ENCODE measurements around the gene GRAMD1A.

- no peak for TF ChIP-seq POLR2A (IDR thresholded peaks at IDR 0.05)
- TF ChIP-seq, protein P1, sequence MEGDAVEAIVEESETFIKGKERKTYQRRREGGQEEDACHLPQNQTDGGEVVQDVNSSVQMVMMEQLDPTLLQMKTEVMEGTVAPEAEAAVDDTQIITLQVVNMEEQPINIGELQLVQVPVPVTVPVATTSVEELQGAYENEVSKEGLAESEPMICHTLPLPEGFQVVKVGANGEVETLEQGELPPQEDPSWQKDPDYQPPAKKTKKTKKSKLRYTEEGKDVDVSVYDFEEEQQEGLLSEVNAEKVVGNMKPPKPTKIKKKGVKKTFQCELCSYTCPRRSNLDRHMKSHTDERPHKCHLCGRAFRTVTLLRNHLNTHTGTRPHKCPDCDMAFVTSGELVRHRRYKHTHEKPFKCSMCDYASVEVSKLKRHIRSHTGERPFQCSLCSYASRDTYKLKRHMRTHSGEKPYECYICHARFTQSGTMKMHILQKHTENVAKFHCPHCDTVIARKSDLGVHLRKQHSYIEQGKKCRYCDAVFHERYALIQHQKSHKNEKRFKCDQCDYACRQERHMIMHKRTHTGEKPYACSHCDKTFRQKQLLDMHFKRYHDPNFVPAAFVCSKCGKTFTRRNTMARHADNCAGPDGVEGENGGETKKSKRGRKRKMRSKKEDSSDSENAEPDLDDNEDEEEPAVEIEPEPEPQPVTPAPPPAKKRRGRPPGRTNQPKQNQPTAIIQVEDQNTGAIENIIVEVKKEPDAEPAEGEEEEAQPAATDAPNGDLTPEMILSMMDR (IDR thresholded peaks at IDR 0.05) = no peak
- no peak for TF ChIP-seq POLR2AphosphoS5 (IDR thresholded peaks at IDR 0.05)
- TF ChIP-seq EP300 (IDR thresholded peaks at IDR 0.05; ENCODE audit: low read depth) = no peak
Measured at GRCh38 chr19:34972163-34972705, 27.9 kb upstream of the GRAMD1A start.

Measured in transverse colon (tissue), 4 donors.